Upper lobe of left lung (tissue), 6 donors: ENCODE measurements around the gene OSBPL2. TPM values are rescaled to one million over a fixed set of nuclear protein-coding genes. Genes with fewer than 3 reads are reported as not detected.
A peak's percentile ranks its signal among the peaks of the same experiment; 100 is the strongest.

Experiments
- ATAC-seq, 2 donors: fragments of 200-7000 bp; cut with Tn5 transposase; one replicate each; pipeline ENCODE4 v1.9.1; 2022; ENCODE audit warnings: mild to moderate bottlenecking in 2 of 2, moderate library complexity in 2 of 2; ENCODE audit not compliant: low FRiP score in 2 of 2
- DNase-seq, 2 donors: peaks; one replicate each; pipeline ENCODE4 v3.0.0-alpha.2; 2019 to 2020
- H3K27ac ChIP-seq, 4 donors: fragments of 200-600 bp; sonication (generic); one replicate each; pipeline ENCODE4 v1.5.1; 2016 to 2019
- H3K27me3 ChIP-seq, 4 donors: fragments of 200-600 bp; sonication (generic); one replicate each; pipeline ENCODE4 v1.5.1; 2017 to 2019
- H3K36me3 ChIP-seq, 4 donors: fragments of 200-600 bp; sonication (generic); one replicate each; pipeline ENCODE4 v1.5.1; 2016 to 2019
- H3K4me1 ChIP-seq, 4 donors: fragments of 200-600 bp; sonication (generic); one replicate each; pipeline ENCODE4 v1.5.1; 2018 to 2019
- H3K4me3 ChIP-seq, 4 donors: fragments of 200-600 bp; sonication (generic); one replicate each; pipeline ENCODE4 v1.5.1; 2017 to 2019; ENCODE audit warnings: mild to moderate bottlenecking in 2 of 4, moderate library complexity in 1 of 4
- H3K9me3 ChIP-seq, 4 donors: fragments of 200-600 bp; sonication (generic); one replicate each; pipeline ENCODE4 v1.5.1; 2018 to 2019
- CTCF ChIP-seq, 6 experiments: fragments of 450-650 bp in 4 of 6; fragments of 200-600 bp in 2 of 6; sonication (generic) in 2 of 6; IDR thresholded peaks; one replicate each; pipeline ENCODE4 v1.5.1; 2016 to 2019; ENCODE audit warnings: antibody characterized with exemption in 6 of 6
- EP300 ChIP-seq, 4 donors: sonication (generic); formaldehyde crosslinking; IDR thresholded peaks; one replicate each; pipeline ENCODE4 v1.5.1; 2017; ENCODE audit warnings: antibody characterized with exemption in 4 of 4, control low read depth in 2 of 4
- POLR2A ChIP-seq, 4 donors: fragments of 450-650 bp; IDR thresholded peaks; one replicate each; pipeline ENCODE4 v1.5.1; 2016 to 2017; ENCODE audit warnings: antibody characterized with exemption in 4 of 4, mild to moderate bottlenecking in 2 of 4
- POLR2AphosphoS5 ChIP-seq, 2 donors: sonication (generic); formaldehyde crosslinking; IDR thresholded peaks; one replicate each; pipeline ENCODE4 v1.5.1; 2017; ENCODE audit warnings: antibody characterized with exemption in 2 of 2
- WGBS, 2 donors: methylation state at CpG; one replicate each; pipeline ENCODE4 v1.1.5; 2017 to 2018; 5-methylcytosine and 5-hydroxymethylcytosine counted together
- total RNA-seq, 6 donors: library from RNA; depleted of rRNA in 4 of 6; stranded (reverse); fragments of >200 nt in 4 of 6; gene quantifications; one replicate each; pipeline versions ENCODE4 v1.1.0 to v1.2.1, GENCODE V29; 2016 to 2021
- donor health status: DM: no; HTN: no; CAD: no; lungs with moderate emphysema.
- donor health status: DM: no; HTN: yes; CAD: no; lungs with severe emphysema.

The OSBPL2 gene
- total RNA-seq, 6 donors from 2014 or later = 35.7 to 65.0 (median 48.0) TPM

GRCh38 chr20:62235777-62236157 lies 2.6 kb upstream of the OSBPL2 start:
- H3K27ac ChIP-seq = no peak overlapping the region
- no peak overlapping the region for H3K4me3 ChIP-seq
- ATAC-seq (no peak), DNase-seq (no peak)
- peaks cover 12 to 27% (median 20%) of the 10 kb centered on the region in 4 donors for H3K4me1 ChIP-seq
- TF ChIP-seq POLR2A (IDR thresholded peaks at IDR 0.05) = no peak
- TF ChIP-seq EP300 (IDR thresholded peaks at IDR 0.05) = no peak
- no peak for TF ChIP-seq CTCF (IDR thresholded peaks at IDR 0.05)
- TF ChIP-seq POLR2AphosphoS5 (IDR thresholded peaks at IDR 0.05) = no peak
- no peaks in the 10 kb centered on the region for H3K27me3 ChIP-seq
- H3K36me3 ChIP-seq = no peaks in the 10 kb centered on the region
- 92 to 94% methylated on average over 4 to 9 of the region's 9 CpGs for WGBS, 2 donors
- no peaks in the 10 kb centered on the region for H3K9me3 ChIP-seq

- Histone ChIP-seq H3K4me1 (peaks cover 12 to 32% (median 20%) of the 10 kb centered on the region in 4 donors), H3K9me3 (no peaks in the 10 kb centered on the region), H3K27me3 (no peaks in the 10 kb centered on the region), H3K36me3 (no peaks in the 10 kb centered on the region), H3K4me3 (no peak overlapping the region), H3K27ac (no peak overlapping the region)
- DNase-seq (no peak), ATAC-seq (no peak)
- TF ChIP-seq EP300 (IDR thresholded peaks at IDR 0.05) = no peak
- TF ChIP-seq POLR2AphosphoS5 (IDR thresholded peaks at IDR 0.05) = no peak
- no peak for TF ChIP-seq CTCF (IDR thresholded peaks at IDR 0.05)
- no peak for TF ChIP-seq POLR2A (IDR thresholded peaks at IDR 0.05)
- WGBS, 2 donors = 49 to 60% methylated on average over 6 of the region's 6 CpGs
These were observed 2.1 kb upstream of the OSBPL2 start for GRCh38 chr20:62236200-62236599.

GRCh38 chr20:62236766-62237513 lies 1.4 kb upstream of the OSBPL2 start:
- no peak for TF ChIP-seq POLR2AphosphoS5 (IDR thresholded peaks at IDR 0.05)
- no peak for TF ChIP-seq CTCF (IDR thresholded peaks at IDR 0.05)
- no peak for TF ChIP-seq EP300 (IDR thresholded peaks at IDR 0.05)
- TF ChIP-seq POLR2A (IDR thresholded peaks at IDR 0.05) = no peak
- H3K4me1 ChIP-seq = peaks cover 12 to 38% (median 20%) of the 10 kb centered on the region in 4 donors
- no peak overlapping the region for H3K4me3 ChIP-seq
- H3K36me3 ChIP-seq = no peaks in the 10 kb centered on the region
- H3K9me3 ChIP-seq = no peaks in the 10 kb centered on the region
- H3K27ac ChIP-seq = peak overlapping the region in 2 of 4 donors; percentile 31 to 90
- H3K27me3 ChIP-seq = no peaks in the 10 kb centered on the region
- ATAC-seq (no peak), DNase-seq (no peak)
- 62 to 69% methylated on average over 17 to 24 of the region's 28 CpGs for WGBS, 2 donors

- peaks cover 12 to 38% (median 20%) of the 10 kb centered on the region in 4 donors for H3K4me1 ChIP-seq
These were observed 864 bp upstream of the OSBPL2 start for GRCh38 chr20:62237514-62237800.

More at GRCh38 chr20:62237514-62237800, 864 bp upstream of the OSBPL2 start:
- 60 to 80% methylated on average over 1 of the region's 1 CpG for WGBS, 2 donors
- DNase-seq (no peak), ATAC-seq (no peak)
- Histone ChIP-seq H3K9me3 (no peaks in the 10 kb centered on the region), H3K27me3 (no peaks in the 10 kb centered on the region), H3K27ac (peak overlapping the region in 2 of 4 donors; percentile 31 to 90), H3K36me3 (peaks cover 0 to 4% (median 0%) of the 10 kb centered on the region in 4 donors), H3K4me3 (peak overlapping the region in 3 of 4 donors; percentile 91 to 94 (median 93))
- no peak for TF ChIP-seq EP300 (IDR thresholded peaks at IDR 0.05)
- TF ChIP-seq POLR2AphosphoS5 (IDR thresholded peaks at IDR 0.05) = no peak
- TF ChIP-seq CTCF (IDR thresholded peaks at IDR 0.05) = no peak
- no peak for TF ChIP-seq POLR2A (IDR thresholded peaks at IDR 0.05)
